ENCODE data around the gene KANSL1.
"Not testable (repeated sequence)": the region's sequence is repeated elsewhere in the genome, so short reads cannot be mapped to it uniquely, and the experiment has no call there.

KANSL1 gene

DNA sequence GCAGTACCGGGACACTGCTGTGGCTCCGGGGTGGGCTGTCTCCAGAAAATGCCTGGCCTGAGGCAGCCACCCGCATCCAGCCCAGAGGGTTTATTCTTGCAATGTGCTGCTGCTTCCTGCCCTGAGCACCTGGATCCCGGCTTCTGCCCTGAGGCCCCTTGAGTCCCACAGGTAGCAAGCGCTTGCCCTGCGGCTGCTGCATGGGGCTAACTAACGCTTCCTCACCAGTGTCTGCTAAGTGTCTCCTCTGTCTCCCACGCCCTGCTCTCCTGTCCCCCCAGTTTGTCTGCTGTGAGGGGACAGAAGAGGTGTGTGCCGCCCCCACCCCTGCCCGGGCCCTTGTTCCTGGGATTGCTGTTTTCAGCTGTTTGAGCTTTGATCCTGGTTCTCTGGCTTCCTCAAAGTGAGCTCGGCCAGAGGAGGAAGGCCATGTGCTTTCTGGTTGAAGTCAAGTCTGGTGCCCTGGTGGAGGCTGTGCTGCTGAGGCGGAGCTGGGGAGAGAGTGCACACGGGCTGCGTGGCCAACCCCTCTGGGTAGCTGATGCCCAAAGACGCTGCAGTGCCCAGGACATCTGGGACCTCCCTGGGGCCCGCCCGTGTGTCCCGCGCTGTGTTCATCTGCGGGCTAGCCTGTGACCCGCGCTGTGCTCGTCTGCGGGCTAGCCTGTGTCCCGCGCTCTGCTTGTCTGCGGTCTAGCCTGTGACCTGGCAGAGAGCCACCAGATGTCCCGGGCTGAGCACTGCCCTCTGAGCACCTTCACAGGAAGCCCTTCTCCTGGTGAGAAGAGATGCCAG lies 181.3 kb downstream of the KANSL1 start:
- no peak for FAIRE-seq

DNA sequence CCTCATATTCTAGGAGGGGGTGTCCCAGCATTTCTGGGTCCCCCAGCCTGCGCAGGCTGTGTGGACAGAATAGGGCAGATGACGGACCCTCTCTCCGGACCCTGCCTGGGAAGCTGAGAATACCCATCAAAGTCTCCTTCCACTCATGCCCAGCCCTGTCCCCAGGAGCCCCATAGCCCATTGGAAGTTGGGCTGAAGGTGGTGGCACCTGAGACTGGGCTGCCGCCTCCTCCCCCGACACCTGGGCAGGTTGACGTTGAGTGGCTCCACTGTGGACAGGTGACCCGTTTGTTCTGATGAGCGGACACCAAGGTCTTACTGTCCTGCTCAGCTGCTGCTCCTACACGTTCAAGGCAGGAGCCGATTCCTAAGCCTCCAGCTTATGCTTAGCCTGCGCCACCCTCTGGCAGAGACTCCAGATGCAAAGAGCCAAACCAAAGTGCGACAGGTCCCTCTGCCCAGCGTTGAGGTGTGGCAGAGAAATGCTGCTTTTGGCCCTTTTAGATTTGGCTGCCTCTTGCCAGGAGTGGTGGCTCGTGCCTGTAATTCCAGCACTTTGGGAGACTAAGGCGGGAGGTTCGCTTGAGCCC lies 182.5 kb downstream of the KANSL1 start:
- FAIRE-seq, result no peak

DNA sequence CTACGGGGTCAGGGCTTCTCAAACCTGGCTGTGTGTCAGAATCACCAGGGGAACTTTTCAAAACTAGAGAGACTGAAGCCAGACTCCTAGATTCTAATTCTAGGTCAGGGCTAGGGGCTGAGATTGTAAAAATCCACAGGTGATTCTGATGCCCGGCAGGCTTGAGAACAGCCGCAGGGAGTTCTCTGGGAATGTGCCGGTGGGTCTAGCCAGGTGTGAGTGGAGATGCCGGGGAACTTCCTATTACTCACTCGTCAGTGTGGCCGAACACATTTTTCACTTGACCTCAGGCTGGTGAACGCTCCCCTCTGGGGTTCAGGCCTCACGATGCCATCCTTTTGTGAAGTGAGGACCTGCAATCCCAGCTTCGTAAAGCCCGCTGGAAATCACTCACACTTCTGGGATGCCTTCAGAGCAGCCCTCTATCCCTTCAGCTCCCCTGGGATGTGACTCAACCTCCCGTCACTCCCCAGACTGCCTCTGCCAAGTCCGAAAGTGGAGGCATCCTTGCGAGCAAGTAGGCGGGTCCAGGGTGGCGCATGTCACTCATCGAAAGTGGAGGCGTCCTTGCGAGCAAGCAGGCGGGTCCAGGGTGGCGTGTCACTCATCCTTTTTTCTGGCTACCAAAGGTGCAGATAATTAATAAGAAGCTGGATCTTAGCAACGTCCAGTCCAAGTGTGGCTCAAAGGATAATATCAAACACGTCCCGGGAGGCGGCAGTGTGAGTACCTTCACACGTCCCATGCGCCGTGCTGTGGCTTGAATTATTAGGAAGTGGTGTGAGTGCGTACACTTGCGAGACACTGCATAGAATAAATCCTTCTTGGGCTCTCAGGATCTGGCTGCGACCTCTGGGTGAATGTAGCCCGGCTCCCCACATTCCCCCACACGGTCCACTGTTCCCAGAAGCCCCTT lies 183.3 kb downstream of the KANSL1 start:
- no peak for FAIRE-seq

DNA sequence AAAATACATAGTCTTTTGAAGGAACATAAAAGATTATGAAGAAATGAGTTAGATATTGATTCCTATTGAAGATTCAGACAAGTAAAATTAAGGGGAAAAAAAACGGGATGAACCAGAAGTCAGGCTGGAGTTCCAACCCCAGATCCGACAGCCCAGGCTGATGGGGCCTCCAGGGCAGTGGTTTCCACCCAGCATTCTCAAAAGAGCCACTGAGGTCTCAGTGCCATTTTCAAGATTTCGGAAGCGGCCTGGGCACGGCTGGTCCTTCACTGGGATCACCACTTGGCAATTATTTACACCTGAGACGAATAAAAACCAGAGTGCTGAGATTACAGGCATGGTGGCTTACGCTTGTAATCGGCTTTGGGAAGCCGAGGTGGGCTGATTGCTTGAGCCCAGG lies 184.6 kb downstream of the KANSL1 start:
- no peak for FAIRE-seq

DNA sequence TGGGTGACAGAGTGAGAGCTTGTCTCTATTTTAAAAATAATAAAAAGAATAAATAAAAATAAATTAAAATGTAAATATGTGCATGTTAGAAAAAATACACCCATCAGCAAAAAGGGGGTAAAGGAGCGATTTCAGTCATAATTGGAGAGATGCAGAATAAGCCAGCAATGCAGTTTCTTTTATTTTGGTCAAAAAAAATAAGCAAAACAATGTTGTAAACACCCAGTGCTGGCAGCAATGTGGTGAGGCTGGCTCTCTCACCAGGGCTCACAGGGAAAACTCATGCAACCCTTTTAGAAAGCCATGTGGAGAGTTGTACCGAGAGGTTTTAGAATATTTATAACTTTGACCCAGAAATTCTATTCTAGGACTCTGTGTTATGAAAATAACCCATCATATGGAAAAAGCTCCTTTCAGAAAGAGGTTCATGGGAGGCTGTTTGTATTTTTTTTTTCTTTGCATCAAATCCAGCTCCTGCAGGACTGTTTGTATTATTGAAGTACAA lies 185.7 kb downstream of the KANSL1 start:
- no peak for FAIRE-seq

DNA sequence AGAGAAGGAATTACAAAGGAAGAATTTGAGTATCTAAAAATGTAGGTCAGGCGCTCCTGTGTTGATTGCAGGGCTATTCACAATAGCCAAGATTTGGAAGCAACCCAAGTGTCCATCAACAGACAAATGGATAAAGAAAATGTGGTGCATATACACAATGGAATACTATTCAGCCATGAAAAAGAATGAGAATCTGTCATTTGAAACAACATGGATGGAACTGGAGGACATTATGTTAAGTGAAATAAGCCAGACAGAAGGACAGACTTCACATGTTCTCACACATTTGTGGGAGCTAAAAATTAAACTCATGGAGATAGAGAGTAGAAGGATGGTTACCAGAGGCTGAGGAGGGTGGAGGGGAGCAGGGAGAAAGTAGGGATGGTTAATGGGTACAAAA lies 187.1 kb downstream of the KANSL1 start:
- not testable (repeated sequence) for FAIRE-seq

DNA sequence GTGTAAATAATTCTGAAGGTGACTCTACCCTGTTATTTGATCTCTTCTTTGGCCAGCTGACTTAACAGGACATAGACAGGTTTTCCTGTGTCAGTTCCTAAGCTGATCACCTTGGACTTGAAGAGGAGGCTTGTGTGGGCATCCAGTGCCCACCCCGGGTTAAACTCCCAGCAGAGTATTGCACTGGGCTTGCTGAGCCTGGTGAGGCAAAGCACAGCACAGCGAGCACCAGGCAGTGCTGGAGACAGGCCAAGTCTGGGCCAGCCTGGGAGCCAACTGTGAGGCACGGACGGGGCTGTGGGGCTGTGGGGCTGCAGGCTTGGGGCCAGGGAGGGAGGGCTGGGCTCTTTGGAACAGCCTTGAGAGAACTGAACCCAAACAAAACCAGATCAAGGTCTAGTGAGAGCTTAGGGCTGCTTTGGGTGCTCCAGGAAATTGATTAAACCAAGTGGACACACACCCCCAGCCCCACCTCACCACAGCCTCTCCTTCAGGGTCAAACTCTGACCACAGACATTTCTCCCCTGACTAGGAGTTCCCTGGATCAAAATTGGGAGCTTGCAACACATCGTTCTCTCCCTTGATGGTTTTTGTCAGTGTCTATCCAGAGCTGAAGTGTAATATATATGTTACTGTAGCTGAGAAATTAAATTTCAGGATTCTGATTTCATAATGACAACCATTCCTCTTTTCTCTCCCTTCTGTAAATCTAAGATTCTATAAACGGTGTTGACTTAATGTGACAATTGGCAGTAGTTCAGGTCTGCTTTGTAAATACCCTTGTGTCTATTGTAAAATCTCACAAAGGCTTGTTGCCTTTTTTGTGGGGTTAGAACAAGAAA lies 189.1 kb downstream of the KANSL1 start:
- no peak for FAIRE-seq

DNA sequence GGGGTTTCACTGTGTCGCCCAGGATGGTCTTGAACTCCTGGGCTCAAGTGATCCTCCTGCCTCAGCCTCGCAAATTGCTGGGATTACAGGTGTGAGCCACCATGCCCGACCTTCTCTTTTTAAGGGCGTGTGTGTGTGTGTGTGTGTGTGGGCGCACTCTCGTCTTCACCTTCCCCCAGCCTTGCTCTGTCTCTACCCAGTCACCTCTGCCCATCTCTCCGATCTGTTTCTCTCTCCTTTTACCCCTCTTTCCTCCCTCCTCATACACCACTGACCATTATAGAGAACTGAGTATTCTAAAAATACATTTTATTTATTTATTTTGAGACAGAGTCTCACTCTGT lies 190.3 kb downstream of the KANSL1 start:
- FAIRE-seq, result no peak

DNA sequence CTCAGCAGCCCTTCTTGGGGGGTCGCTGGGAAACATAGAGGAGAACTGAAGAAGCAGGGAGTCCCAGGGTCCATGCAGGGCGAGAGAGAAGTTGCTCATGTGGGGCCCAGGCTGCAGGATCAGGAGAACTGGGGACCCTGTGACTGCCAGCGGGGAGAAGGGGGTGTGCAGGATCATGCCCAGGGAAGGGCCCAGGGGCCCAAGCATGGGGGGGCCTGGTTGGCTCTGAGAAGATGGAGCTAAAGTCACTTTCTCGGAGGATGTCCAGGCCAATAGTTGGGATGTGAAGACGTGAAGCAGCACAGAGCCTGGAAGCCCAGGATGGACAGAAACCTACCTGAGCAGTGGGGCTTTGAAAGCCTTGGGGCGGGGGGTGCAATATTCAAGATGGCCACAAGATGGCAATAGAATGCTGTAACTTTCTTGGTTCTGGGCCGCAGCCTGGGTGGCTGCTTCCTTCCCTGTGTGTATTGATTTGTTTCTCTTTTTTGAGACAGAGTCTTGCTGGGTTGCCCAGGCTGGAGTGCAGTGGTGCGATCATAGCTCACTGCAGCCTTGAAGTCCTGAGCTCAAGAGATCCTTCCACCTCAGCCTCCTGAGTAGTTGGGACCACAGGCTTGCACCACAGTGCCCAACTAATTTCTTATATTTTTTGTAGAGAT lies 190.8 kb downstream of the KANSL1 start:
- no peak for FAIRE-seq

DNA sequence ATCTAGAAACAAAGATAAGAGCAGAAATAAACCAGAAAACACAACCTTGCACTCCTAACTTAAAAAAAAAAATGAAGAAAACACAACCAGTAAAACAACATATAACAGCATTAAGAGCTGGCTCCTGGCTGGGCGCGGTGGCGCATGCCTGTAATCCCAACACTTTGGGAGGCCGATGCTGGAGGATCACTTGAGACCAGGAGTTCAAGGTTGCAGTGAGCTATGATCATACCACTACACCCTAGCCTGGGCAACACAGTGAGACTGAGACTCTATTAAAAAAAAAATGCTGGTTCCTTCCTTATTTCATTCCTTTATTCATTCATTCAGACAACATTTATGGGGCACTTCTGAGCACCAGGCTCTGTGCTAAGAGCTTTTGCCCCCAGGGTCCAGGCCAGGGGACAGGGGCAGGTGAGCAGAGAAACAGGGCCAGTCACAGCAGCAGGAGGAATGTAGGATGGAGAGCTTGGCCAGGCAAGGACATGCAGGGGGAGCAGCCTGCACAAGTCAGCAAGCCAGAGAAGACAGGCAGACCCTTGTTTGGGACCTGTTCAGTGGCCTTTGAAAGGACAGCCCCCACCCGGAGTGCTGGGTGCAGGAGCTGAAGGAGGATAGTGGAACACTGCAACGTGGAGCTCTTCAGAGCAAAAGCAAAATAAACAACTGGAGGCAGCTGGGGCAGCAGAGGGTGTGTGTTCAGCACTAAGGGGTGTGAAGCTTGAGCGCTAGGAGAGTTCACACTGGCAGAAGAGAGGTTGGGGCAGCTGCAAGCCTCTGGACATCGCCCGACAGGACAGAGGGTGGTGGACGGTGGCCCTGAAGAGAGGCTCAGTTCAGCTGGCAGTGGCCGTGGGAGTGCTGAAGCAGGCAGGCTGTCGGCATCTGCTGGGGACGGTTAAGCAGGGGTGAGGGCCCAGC lies 191.6 kb downstream of the KANSL1 start:
- FAIRE-seq, result no peak

DNA sequence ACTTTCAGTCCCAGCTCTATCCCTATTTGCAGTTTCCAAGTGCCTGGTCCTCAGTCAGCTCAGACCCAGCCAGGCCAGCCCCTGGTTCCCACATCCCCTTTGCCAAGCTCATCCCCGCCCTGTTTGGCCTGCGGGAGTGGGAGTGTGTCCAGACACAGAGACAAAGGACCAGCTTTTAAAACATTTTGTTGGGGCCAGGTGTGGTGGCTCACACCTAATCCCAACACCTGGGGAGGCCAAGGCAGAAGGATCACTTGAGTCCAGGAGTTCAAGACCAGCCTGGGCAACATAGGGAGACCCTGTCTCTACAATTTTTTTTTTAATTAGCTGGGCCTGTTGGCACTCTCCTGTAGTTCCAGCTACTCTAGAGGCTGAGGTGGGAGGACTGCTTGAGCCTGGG lies 192.5 kb downstream of the KANSL1 start:
- no peak for FAIRE-seq

DNA sequence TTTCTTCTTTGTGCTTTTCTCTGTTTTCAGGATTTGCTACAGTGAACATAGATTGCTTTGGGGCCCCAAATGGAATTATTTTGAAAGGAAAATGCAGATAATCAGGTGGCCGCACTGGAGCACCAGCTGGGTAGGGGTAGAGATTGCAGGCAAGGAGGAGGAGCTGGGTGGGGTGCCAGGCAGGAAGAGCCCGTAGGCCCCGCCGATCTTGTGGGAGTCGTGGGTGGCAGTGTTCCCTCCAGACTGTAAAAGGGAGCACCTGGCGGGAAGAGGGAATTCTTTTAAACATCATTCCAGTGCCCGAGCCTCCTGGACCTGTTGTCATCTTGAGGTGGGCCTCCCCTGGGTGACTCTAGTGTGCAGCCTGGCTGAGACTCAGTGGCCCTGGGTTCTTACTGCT lies 192.9 kb downstream of the KANSL1 start:
- FAIRE-seq, result no peak

DNA sequence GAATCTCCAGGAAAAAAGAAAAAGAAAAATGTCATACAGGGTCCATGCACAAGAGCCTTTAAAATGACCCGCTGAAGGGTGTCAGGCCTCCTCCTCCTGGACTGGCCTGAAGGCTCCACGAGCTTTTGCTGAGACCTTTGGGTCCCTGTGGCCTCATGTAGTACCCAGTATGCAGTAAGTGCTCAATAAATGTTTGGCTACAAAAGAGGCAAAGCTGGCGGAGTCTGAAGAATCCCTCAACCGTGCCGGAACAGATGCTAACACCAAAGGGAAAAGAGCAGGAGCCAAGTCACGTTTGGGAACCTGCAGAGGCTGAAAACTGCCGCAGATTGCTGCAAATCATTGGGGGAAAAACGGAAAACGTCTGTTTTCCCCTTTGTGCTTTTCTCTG lies 193.3 kb downstream of the KANSL1 start:
- FAIRE-seq, result no peak

DNA sequence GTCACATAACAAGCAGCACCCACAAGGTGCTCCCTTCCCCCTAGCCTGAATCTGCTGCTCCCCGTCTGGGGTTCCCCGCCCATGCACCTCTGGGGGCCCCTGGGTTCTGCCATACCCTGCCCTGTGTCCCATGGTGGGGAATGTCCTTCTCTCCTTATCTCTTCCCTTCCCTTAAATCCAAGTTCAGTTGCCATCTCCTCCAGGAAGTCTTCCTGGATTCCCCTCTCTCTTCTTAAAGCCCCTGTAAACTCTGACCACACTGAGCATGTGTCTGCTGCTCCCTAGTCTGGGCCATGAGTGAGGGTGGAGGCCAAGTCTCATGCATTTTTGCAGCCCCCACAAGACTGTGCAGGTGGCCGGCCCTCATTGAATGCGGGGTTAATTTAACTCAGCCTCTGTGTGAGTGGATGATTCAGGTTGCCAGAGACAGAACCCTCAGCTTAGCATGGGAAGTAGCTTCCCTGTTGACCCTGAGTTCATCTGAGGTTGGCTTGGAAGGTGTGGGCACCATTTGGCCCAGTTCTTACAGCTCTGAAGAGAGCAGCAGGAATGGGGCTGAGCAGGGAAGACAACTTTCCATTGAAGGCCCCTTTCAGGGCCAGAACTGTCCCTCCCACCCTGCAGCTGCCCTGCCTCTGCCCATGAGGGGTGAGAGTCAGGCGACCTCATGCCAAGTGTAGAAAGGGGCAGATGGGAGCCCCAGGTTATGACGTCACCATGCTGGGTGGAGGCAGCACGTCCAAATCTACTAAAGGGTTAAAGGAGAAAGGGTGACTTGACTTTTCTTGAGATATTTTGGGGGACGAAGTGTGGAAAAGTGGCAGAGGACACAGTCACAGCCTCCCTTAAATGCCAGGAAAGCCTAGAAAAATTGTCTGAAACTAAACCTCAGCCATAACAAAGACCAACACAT lies 194.0 kb downstream of the KANSL1 start, which contains the start of gene STH:
STH (plus strand) TSS at position 264 of the 913 bp plus-strand sequence; CDS start at position 294, 30 bp downstream.
- no peak for FAIRE-seq

DNA sequence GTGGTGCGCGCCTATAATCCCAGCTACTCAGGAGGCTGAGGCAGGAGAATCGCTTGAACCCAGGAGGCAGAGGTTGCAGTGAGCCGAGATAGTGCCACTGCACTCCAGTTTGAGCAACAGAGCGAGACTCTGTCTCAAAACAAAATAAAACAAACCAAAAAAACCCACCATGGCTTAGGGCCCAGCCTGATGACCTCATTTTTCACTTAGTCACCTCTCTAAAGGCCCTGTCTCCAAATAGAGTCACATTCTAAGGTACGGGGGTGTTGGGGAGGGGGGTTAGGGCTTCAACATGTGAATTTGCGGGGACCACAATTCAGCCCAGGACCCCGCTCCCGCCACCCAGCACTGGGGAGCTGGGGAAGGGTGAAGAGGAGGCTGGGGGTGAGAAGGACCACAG lies 195.6 kb downstream of the KANSL1 start:
- no peak for FAIRE-seq

DNA sequence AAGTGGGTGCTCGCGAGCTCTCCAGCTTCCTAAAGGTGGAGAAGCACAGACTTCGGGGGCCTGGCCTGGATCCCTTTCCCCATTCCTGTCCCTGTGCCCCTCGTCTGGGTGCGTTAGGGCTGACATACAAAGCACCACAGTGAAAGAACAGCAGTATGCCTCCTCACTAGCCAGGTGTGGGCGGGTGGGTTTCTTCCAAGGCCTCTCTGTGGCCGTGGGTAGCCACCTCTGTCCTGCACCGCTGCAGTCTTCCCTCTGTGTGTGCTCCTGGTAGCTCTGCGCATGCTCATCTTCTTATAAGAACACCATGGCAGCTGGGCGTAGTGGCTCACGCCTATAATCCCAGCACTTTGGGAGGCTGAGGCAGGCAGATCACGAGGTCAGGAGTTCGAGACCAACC lies 196.1 kb downstream of the KANSL1 start:
- no peak for FAIRE-seq

DNA sequence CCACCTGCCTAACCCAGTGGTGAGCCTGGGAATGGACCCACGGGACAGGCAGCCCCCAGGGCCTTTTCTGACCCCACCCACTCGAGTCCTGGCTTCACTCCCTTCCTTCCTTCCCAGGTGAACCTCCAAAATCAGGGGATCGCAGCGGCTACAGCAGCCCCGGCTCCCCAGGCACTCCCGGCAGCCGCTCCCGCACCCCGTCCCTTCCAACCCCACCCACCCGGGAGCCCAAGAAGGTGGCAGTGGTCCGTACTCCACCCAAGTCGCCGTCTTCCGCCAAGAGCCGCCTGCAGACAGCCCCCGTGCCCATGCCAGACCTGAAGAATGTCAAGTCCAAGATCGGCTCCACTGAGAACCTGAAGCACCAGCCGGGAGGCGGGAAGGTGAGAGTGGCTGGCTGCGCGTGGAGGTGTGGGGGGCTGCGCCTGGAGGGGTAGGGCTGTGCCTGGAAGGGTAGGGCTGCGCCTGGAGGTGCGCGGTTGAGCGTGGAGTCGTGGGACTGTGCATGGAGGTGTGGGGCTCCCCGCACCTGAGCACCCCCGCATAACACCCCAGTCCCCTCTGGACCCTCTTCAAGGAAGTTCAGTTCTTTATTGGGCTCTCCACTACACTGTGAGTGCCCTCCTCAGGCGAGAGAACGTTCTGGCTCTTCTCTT lies 196.8 kb downstream of the KANSL1 start:
- no peak for FAIRE-seq

DNA sequence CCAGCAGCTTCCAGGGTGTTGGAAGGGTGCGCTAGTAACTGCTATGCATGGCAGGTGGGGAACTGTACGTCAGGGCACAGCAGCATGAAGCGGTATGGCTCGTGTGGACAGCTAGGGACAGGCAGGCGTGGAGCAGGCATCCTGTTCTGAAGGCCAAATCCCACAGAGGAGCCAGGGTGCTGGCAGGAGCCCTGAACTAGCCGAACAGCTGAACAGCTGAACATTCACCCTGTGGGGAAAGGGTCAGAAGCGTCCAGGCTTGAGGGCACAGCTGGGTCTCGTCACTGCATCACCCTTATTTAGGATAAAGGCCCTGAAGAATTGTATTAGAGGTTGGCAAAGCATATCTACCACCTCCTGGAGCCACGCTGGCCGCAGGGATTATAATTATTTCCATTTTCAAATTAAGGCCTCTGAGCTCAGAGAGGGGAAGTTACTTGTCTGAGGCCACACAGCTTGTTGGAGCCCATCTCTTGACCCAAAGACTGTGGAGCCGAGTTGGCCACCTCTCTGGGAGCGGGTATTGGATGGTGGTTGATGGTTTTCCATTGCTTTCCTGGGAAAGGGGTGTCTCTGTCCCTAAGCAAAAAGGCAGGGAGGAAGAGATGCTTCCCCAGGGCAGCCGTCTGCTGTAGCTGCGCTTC lies 197.5 kb downstream of the KANSL1 start:
- no peak for FAIRE-seq

DNA sequence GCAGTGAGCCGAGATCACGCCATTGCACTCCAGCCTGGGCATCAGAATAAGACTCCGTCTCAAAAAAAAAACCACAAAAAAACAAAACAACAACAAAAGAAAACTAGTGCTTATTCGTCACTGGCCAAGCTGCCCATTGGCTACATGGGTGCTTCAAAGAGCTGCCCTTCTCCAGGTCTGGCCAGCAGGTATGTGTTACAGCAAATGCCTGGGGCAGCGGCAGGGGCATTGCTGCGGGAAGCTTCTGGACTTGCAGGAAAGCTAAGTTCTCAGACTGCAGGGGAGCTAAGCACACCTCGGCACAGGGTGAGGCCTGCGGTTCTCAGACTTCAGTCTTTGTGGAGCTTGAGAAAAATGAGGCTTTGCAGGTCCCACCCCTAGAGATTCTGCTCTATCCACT lies 198.2 kb downstream of the KANSL1 start:
- FAIRE-seq, result no peak

All from colon (tissue), 2 donors.